Mesothelial cell of epicardium (in vitro differentiated cells): ENCODE measurements around the gene MUC5AC. TPM values are rescaled to one million over a fixed set of nuclear protein-coding genes. Genes with fewer than 3 reads are reported as not detected.

ENCODE experiments used
- DNase-seq, 2 experiments: peaks; one replicate each; pipeline ENCODE4 v3.0.0; 2021; ENCODE audit warnings: low spot score in 2 of 2; ENCODE audit not compliant: unreplicated experiment in 2 of 2
- H3K27ac Mint-ChIP-seq: 2 replicates; pipeline ENCODE4 v1.8.0; 2021; ENCODE audit warnings: mixed read lengths
- H3K27me3 Mint-ChIP-seq: 2 replicates; pipeline ENCODE4 v1.8.0; 2021; ENCODE audit warnings: low read depth, mixed read lengths
- H3K36me3 Mint-ChIP-seq: 2 replicates; pipeline ENCODE4 v1.8.0; 2021; ENCODE audit warnings: mixed read lengths
- H3K4me1 Mint-ChIP-seq: 2 replicates; pipeline ENCODE4 v1.8.0; 2021; ENCODE audit warnings: mixed read lengths
- H3K4me3 Mint-ChIP-seq: 2 replicates; pipeline ENCODE4 v1.8.0; 2021; ENCODE audit warnings: mild to moderate bottlenecking, moderate library complexity, mixed read lengths
- H3K9me3 Mint-ChIP-seq: 2 replicates; pipeline ENCODE4 v1.8.0; 2021; ENCODE audit warnings: mixed read lengths
- total RNA-seq: library from RNA; stranded (reverse); gene quantifications from 3 replicates; pipeline ENCODE4 v1.2.1, GENCODE V29; 2021
- TF ChIP-seq, protein P1 (sequence below): fragments of 200-600 bp; sonication (generic); IDR thresholded peaks from one replicate; pipeline ENCODE4 v1.5.0; 2021; ENCODE audit warnings: antibody characterized with exemption; ENCODE audit not compliant: unreplicated experiment

The MUC5AC gene
- total RNA-seq, 1 donor from 2014 or later: not detected

DNA sequence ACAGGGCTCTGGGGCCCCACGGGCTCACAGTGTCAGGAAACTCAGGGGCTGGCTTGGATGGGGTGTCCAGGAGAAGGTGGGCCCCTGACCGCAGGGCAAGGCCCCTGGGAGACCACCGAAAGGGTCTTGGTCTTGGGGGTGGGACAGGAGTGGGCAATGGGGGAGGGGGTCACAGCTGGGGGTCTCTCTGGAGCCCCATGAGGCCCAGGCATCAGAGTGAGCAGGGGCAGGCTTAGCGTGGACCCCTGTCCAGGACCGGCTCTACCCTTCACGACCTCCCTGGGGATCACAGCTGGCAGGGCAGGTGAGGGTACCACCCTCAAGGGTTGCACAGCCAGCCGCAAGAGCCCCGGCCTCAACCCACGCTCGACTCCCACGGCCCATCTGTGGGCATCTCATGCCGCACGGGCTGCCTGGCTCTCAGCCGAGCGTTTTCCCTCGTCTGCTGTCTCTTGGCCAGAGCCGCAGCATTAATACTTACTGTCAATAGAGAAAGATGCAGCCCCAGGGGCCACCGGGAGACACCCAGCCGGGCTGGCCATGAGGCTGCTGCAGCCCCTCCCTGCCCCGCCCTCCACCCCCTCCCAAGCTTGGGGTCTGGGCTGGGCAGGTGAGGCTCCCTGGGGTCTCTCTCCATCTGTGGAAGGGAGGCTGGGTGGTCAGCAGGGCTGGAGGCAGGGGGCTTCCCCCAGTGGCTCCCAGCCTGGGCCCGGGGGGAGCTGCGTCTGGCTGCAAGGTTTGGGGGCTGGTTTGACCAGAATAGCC is 65.8 kb downstream of the MUC5AC start:
- DNase-seq: peak in 1 of 2 experiments; percentile 15

DNA sequence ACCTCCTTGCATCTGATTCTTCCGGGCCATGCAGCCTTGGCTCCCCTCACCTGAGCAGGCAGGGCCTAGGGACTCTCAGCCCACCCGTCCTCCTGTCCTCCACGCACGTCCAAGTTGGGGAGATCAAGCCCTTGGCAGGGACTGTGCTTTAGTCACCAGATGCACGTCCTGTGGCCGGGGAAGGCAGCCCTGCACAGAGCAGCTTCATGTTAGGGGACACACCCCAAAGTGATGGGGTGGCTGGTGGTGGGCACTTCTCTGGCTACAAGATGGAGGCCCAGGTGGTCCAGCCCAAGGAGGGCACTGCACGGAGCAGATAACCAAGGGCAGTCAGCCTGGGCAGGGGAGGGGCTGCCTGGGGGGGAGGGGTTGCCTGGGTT is 66.3 kb downstream of the MUC5AC start:
- no peak for DNase-seq
- Mint-ChIP-seq H3K36me3 (no peaks in the 10 kb centered on the region), H3K4me1 (no peaks in the 10 kb centered on the region), H3K4me3 (no peak overlapping the region), H3K9me3 (no peaks in the 10 kb centered on the region), H3K27ac (no peak overlapping the region), H3K27me3 (peaks cover 7% of the 10 kb centered on the region)
- TF ChIP-seq, protein P1, sequence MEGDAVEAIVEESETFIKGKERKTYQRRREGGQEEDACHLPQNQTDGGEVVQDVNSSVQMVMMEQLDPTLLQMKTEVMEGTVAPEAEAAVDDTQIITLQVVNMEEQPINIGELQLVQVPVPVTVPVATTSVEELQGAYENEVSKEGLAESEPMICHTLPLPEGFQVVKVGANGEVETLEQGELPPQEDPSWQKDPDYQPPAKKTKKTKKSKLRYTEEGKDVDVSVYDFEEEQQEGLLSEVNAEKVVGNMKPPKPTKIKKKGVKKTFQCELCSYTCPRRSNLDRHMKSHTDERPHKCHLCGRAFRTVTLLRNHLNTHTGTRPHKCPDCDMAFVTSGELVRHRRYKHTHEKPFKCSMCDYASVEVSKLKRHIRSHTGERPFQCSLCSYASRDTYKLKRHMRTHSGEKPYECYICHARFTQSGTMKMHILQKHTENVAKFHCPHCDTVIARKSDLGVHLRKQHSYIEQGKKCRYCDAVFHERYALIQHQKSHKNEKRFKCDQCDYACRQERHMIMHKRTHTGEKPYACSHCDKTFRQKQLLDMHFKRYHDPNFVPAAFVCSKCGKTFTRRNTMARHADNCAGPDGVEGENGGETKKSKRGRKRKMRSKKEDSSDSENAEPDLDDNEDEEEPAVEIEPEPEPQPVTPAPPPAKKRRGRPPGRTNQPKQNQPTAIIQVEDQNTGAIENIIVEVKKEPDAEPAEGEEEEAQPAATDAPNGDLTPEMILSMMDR: no peak

More for the DNA sequence above, 65.8 kb downstream of the MUC5AC start:
- Mint-ChIP-seq H3K27ac (no peak overlapping the region), H3K27me3 (peaks cover 7% of the 10 kb centered on the region), H3K9me3 (no peaks in the 10 kb centered on the region), H3K36me3 (no peaks in the 10 kb centered on the region), H3K4me1 (no peaks in the 10 kb centered on the region), H3K4me3 (no peak overlapping the region)
- TF ChIP-seq, protein P1: no peak

DNA sequence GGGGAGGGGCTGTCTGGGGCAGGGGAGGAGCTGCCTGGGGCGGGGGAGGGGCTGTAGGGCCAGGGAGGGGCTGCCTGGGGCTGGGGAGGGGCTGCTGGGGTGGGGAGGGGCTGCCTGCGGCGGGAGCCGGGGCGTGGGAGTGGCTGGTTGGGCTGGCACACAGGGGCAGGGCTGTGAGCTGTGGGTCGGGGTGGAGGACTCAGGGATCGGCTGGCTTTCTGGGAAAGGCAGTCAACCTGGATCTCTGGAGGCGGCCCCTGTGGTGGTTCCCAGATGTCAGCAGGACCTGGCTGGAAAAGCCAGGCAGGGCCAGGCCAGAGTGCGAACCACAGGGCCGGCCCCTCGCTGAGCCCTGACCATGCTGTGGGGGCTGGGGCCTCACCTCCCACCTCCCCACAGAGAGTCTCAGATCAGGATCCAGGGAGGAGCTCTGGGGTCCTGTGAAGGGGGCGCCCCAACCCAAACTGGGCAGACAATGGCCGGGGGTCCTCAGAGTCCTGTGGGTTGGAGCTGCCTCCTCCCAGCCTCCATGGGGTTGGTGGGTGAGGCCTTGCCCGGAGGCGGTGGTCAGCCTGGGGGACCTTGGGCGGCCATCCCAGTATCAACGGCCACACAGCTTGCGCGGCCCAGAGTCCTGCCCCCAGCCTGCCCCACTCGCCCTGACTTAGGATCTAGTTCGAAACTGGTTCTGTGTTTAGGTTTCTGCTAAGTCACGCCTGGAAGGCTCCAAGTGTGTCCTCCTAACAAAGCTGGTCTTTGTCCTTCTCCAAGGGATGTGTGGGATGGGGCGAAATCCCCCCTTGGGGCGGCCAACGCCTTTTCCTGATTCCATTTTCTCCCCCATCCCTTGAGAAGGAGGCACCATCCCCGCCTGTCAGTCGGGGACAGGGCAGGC is 67.0 kb downstream of the MUC5AC start:
- peak; percentile 19 to 36 for DNase-seq
- Mint-ChIP-seq H3K27me3 (peaks cover 7% of the 10 kb centered on the region), H3K36me3 (no peaks in the 10 kb centered on the region), H3K4me1 (no peaks in the 10 kb centered on the region), H3K9me3 (no peaks in the 10 kb centered on the region), H3K4me3 (no peak overlapping the region), H3K27ac (no peak overlapping the region)
- TF ChIP-seq, protein P1: no peak

DNA sequence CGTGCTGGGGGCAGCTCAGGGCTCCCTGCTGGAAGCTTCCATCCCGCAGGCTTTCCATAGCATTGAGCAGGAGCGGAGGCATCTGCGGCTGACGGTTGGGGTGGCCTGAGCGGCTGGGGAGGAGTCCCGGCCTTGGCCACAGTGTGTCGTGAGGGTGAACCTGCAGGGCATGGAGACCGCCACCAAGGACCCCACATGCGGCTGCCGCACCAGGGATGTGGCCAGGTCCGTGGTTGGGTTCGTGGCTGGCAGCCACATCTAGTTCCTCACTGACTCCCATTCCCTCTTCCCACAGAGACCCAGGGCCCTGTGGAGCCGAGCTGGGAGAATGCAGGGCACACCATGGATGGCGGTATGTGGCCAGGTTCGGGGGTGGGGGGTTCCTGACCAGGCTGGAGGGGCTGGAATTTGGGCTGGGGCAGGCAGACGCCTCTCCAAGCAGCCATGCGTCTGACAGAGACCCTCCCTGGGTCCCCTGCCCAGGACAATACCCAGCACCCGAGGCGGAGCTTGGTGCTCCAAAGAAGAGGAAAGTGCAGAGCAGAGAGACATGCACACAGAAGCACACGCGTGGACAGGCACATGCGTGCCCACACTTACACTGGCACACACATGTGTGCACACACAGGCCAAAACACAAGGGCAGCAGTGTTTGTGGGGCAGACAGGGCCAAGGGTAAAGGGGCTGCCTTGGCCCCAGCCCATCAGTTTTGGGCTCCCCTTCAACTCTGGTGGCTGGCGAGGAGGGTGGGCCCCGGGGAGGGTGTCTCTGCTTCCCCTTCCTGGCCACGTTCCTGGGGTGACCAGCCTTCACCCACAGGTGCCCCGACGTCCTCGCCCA is 67.9 kb downstream of the MUC5AC start:
- H3K4me1 Mint-ChIP-seq: no peaks in the 10 kb centered on the region

More for the DNA sequence above, 67.9 kb downstream of the MUC5AC start:
- H3K4me3 Mint-ChIP-seq: no peak overlapping the region
- TF ChIP-seq, protein P1: no peak
- no peaks in the 10 kb centered on the region for H3K9me3 Mint-ChIP-seq
- peaks cover 10% of the 10 kb centered on the region for H3K27me3 Mint-ChIP-seq
- H3K27ac Mint-ChIP-seq: no peak overlapping the region
- no peaks in the 10 kb centered on the region for H3K36me3 Mint-ChIP-seq
- peak; percentile 15 to 37 for DNase-seq
